Measurements from ENCODE around the gene TPP2. TPM values are rescaled to one million over a fixed set of nuclear protein-coding genes. Genes with fewer than 3 reads are reported as not detected.

TPP2 gene
- total RNA-seq, 2 donors from 2014 or later, result 60.2 to 99.3 TPM

DNA sequence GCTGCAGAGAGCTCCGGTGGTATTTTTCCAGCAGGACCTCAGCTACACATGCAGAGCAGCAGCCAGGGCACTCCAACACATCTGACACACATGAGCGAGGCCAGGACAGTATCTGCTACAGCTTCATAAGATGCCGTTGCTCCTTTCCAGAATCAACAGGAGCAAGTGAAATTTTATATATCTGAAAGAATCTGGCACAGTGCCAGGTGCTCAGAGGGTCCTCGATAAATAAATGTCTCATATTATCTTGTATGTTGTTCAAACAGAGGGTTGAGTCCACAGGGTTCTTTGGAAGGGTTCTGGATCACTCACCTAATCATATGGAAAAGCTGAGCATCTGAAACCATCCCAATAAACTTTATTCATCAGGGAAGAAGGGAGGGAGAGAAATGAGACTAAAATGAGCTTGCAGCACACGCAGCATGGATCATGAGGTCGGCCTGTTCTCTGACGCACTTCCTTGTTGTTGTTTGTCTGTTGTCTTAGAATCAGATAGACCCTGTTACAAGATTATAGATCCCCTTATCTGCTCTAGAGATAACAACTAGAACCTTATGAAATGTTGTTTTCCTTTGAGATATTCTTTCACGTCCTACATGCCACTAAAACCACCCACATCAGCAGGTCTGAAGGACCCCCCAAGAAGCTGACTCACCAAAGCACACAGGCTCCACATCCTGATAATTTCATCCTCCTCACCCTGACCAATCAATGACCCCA, 101.3 kb downstream of the TPP2 start:
- H3K9me3 Mint-ChIP-seq, result peaks cover 4% of the 10 kb centered on the region
- peak overlapping the region in 1 of 2 donors; percentile 26 for H3K27ac Mint-ChIP-seq
- peaks cover 8% of the 10 kb centered on the region for H3K36me3 Mint-ChIP-seq
- H3K27me3 Mint-ChIP-seq, result peaks cover 19 to 22% of the 10 kb centered on the region in 2 donors
- ATAC-seq (peak in 1 of 2 donors; percentile 36), DNase-seq (ENCODE audit: low spot score) (no peak)
- H3K4me3 Mint-ChIP-seq, result no peak overlapping the region
- no peaks in the 10 kb centered on the region for H3K4me1 Mint-ChIP-seq (ENCODE audit: low read depth in 2 of 2)

DNA sequence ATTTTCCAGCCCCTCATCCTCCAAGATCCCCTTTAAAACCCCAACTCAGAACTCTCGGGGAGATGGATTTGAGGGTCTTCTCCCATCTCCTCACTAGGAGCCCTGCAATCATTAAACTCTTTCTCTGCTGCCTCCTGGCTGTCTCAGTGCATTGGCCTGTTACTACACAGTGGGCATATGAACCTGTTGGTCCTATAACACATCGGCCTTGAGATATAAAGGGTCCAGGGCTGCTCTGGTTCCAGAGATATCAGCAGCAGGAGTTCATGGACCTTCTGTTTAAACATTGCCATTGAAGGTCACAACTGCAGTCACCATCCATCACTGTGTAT, 101.8 kb downstream of the TPP2 start:
- H3K36me3 Mint-ChIP-seq, result peaks cover 8% of the 10 kb centered on the region
- H3K27me3 Mint-ChIP-seq, result peaks cover 19 to 21% of the 10 kb centered on the region in 2 donors
- no peak overlapping the region for H3K4me3 Mint-ChIP-seq
- DNase-seq (ENCODE audit: low spot score), result no peak
- no peaks in the 10 kb centered on the region for H3K4me1 Mint-ChIP-seq (ENCODE audit: low read depth in 2 of 2)
- peaks cover 4% of the 10 kb centered on the region for H3K9me3 Mint-ChIP-seq
- H3K27ac Mint-ChIP-seq, result peak overlapping the region in 1 of 2 donors; percentile 26
- ATAC-seq, result no peak

DNA sequence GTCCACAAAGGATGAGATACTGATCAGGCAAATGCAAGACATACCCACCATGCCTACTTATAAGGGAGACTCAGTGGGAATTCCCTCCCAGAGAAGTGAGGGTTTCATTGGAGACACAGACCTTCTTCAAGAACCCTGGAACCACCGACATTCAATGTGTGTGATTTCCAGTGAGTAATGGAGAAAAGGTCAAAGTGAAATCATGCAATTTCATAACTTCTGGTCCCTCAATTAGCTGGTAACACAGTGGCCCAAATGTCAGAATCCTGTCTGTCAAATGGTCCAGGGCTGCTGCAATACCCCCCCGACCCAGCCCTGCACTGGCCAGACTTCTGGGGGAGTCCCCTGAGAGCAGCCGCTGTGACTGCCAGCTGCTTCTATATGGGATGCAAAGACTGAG, 102.7 kb downstream of the TPP2 start:
- H3K4me3 Mint-ChIP-seq, result no peak overlapping the region
- H3K4me1 Mint-ChIP-seq (ENCODE audit: low read depth in 2 of 2), result no peaks in the 10 kb centered on the region
- peaks cover 8% of the 10 kb centered on the region for H3K36me3 Mint-ChIP-seq
- peaks cover 4% of the 10 kb centered on the region for H3K9me3 Mint-ChIP-seq
- no peak for DNase-seq (ENCODE audit: low spot score)
- H3K27ac Mint-ChIP-seq, result no peak overlapping the region
- peaks cover 17 to 21% of the 10 kb centered on the region in 2 donors for H3K27me3 Mint-ChIP-seq
- ATAC-seq, result no peak

DNA sequence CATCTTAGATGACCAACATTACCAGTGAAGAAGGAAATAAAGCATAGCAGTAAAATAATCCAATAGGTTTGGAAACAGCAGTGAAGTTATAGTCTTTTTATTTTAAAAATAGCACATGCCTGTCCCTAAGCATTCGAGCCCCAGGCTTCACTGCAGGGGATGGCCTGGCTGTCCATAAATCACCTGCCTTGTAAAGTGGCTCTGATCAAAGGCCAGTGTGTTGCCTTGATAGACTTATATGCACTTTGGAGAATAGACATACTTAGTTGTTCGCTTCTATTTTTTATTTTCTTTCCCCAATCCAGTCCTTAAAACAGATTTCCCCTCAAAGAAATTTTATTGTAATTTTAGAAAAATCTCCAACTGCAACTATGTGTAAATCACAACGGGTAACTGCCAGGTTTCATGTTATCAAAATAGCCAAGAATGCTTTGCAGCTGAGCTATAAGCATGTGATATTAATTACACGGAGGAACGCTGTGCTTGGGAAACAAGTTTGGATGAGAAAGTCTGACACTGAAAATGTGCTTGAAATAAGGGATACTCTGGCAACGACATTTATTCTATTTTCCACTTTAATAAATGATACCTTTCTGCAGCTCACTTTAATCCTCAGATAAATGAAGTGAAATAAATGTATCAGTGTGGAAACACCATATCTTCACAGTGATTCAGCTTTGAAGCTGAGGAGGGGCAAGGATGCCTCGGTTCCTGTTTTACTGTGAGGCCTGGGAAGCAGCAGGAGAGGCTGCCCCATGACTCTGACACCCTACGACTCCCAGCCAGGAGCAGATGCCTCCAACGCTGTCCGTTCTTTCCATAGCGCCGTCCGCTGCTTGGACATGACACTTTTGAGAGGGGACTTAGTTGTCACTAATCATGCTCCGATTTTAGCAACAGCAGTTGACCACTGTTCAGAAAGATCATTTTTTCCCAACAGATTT, 103.6 kb downstream of the TPP2 start:
- H3K4me3 Mint-ChIP-seq, result no peak overlapping the region
- peaks cover 16 to 19% of the 10 kb centered on the region in 2 donors for H3K27me3 Mint-ChIP-seq
- H3K36me3 Mint-ChIP-seq, result peaks cover 8% of the 10 kb centered on the region
- ATAC-seq, result no peak
- peaks cover 4% of the 10 kb centered on the region for H3K9me3 Mint-ChIP-seq
- no peak overlapping the region for H3K27ac Mint-ChIP-seq
- DNase-seq (ENCODE audit: low spot score), result no peak
- H3K4me1 Mint-ChIP-seq (ENCODE audit: low read depth in 2 of 2), result no peaks in the 10 kb centered on the region

DNA sequence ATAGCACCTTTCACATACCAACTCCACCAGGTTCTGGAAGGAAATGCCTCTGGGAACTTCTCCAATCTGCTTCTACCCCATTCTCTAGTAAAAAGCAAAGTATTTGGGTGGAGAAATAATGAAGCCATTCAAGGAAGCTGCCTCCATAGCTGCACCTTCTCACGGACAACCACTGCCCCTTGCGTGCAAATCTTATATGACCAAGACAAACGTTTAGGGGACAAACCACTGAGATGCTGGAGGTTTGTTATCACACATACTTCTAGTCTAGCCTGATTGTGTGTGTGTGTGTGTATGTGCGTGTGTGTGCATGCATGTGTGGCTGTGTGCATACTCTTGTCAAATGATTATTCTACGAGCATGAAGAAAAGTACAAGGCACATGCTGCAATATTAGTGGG, 104.5 kb downstream of the TPP2 start:
- no peak overlapping the region for H3K4me3 Mint-ChIP-seq
- peaks cover 18 to 20% of the 10 kb centered on the region in 2 donors for H3K27me3 Mint-ChIP-seq
- no peak for ATAC-seq
- no peak overlapping the region for H3K27ac Mint-ChIP-seq
- no peaks in the 10 kb centered on the region for H3K4me1 Mint-ChIP-seq (ENCODE audit: low read depth in 2 of 2)
- no peak for DNase-seq (ENCODE audit: low spot score)
- peaks cover 4% of the 10 kb centered on the region for H3K9me3 Mint-ChIP-seq
- peaks cover 8% of the 10 kb centered on the region for H3K36me3 Mint-ChIP-seq

DNA sequence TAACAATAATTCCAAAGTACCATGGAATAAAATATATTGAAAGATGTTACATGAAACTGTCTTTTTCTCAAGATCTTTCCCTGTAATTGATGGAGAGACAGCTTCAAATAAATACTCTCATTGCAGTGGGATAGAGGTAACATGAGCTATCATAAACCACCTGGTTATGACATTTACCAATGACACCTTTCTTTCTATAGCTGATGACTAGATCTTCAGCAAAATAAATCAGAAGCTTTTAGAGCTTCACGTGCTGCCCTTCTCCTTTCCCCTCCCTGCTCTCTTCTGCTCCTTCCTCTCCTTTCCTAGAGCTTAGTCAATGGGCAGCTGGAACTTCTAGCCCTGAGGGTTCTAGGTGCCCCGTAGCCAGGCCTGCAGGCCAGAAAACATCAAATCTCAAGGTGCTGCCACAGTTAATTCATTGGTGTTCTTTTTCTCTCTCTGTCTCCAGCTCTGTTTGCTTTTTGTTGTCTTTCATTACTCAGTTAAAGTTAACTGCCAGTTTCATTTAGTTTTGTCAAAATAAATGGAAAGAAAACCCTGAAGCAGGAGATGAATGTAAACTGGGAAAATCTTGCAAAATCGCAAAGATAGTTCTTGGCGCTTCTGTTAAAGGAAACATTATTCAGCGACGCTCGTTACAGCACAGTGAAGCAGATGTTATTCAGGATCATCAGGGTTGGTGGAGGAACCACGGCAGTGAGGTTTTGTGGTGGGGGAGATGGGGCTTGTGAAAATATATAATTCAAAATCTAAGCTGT, 106.4 kb downstream of the TPP2 start:
- Mint-ChIP-seq H3K27me3 (peaks cover 25 to 29% of the 10 kb centered on the region in 2 donors), H3K36me3 (peaks cover 7% of the 10 kb centered on the region), H3K4me1 (ENCODE audit: low read depth in 2 of 2) (no peaks in the 10 kb centered on the region), H3K9me3 (peaks cover 4% of the 10 kb centered on the region), H3K4me3 (no peak overlapping the region), H3K27ac (no peak overlapping the region)
- ATAC-seq, result no peak
- no peak for DNase-seq (ENCODE audit: low spot score)

DNA sequence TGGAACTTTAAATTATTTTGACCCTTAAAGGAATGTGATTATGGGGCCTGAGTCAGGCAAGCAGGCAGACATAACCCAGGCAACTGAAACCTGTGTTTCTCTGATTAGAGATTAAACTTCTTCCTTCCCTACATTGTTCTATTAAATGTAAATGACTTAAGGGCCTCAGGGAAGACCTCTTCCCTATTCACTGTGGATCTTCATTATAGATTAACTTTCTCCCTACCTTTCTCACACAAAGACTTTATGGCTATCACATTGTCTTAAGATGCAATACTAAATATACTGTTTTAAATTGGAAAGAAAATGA, 106.9 kb downstream of the TPP2 start:
- no peak for ATAC-seq
- Mint-ChIP-seq H3K4me3 (no peak overlapping the region), H3K27me3 (peaks cover 20 to 23% of the 10 kb centered on the region in 2 donors), H3K36me3 (peaks cover 2% of the 10 kb centered on the region), H3K9me3 (no peaks in the 10 kb centered on the region), H3K27ac (no peak overlapping the region), H3K4me1 (ENCODE audit: low read depth in 2 of 2) (no peaks in the 10 kb centered on the region)
- no peak for DNase-seq (ENCODE audit: low spot score)

DNA sequence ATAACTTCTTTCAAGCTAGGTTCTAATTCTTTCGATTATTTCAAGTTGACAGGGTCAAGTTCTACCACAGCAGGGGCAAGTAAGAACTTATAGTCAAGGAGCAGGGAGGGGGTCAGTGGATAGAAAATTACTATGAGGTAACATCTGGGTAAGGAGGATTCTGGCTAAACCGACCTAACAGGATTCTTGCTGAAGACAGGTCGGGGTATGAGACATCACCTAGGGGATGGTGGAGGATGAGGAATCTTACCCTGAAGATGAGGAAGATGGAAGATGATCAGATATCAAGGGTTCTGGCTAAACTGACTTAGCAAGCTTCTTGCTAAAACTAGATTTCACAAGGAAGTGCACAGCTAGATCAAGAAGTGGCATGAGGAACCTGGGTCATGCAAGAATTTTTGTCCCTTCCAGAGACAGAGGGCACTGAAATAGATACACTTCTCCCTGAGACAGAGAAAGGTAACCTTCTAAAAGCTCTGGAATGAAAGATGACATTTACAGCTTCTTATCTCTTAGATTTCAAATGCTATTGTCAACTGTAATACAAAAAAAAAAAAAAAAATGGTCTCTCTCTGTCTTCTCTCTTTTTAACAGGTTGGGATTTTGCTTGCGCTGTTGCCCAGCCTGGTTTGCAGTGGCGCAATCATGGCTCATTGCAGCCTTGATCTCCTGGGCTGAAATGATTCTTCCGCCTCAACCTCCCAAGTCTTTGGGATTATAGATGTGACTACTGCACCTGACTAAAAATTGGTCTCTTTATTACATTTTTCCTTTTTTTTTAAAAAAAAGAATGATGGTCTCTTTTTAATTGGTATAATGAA, 107.7 kb downstream of the TPP2 start:
- DNase-seq (ENCODE audit: low spot score) (no peak), ATAC-seq (no peak)
- H3K27me3 Mint-ChIP-seq, result peaks cover 17 to 20% of the 10 kb centered on the region in 2 donors
- H3K4me1 Mint-ChIP-seq (ENCODE audit: low read depth in 2 of 2), result no peaks in the 10 kb centered on the region
- H3K9me3 Mint-ChIP-seq, result no peaks in the 10 kb centered on the region
- H3K36me3 Mint-ChIP-seq, result no peaks in the 10 kb centered on the region
- H3K4me3 Mint-ChIP-seq, result no peak overlapping the region
- no peak overlapping the region for H3K27ac Mint-ChIP-seq

DNA sequence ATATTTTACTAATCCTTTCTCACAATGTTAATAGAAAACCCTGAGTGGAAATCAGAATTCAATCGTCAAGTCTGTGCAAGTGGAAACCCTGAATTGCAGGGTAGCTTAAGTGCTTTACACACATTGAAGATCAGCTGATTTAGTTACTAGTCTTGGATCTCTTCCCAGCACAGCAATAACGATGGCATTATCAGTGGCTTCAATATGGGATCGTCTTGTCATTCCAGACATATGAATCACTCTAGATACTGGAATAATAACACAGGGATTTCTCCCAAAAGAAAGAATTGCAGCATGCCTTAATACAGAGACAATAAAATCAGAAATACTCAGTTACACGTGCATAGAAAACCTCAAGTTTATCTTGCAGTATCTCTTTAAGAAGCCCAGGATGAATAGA, 110.7 kb downstream of the TPP2 start:
- Mint-ChIP-seq H3K27me3 (peaks cover 17 to 20% of the 10 kb centered on the region in 2 donors), H3K36me3 (no peaks in the 10 kb centered on the region)

DNA sequence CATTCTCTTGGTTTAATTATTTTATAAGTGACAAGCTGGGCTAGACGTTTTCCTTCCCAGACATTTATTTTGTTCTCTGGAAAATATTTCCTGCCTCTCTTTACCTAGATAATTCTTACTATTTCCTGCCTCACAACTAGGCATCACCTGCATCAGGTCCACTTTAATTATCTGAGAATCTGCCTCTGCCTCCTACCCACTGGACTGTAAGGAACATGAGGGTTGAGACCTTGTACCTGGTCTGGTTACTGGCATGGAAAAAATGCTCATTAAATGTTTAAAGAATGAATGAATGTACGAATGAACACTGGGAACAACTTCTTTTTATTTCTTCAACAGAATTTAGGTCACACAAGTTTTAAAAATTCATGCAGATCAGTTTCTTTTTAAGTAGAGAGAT, 111.4 kb downstream of the TPP2 start:
- Mint-ChIP-seq H3K4me1 (ENCODE audit: low read depth in 2 of 2) (no peaks in the 10 kb centered on the region), H3K27me3 (peaks cover 17 to 20% of the 10 kb centered on the region in 2 donors), H3K36me3 (no peaks in the 10 kb centered on the region), H3K9me3 (no peaks in the 10 kb centered on the region), H3K27ac (no peak overlapping the region), H3K4me3 (no peak overlapping the region)
- DNase-seq (ENCODE audit: low spot score) (no peak), ATAC-seq (no peak)

More for the DNA sequence above, 110.7 kb downstream of the TPP2 start:
- ATAC-seq, result no peak
- no peak for DNase-seq (ENCODE audit: low spot score)
- Mint-ChIP-seq H3K4me3 (no peak overlapping the region), H3K9me3 (no peaks in the 10 kb centered on the region), H3K4me1 (ENCODE audit: low read depth in 2 of 2) (no peaks in the 10 kb centered on the region), H3K27ac (no peak overlapping the region)

DNA sequence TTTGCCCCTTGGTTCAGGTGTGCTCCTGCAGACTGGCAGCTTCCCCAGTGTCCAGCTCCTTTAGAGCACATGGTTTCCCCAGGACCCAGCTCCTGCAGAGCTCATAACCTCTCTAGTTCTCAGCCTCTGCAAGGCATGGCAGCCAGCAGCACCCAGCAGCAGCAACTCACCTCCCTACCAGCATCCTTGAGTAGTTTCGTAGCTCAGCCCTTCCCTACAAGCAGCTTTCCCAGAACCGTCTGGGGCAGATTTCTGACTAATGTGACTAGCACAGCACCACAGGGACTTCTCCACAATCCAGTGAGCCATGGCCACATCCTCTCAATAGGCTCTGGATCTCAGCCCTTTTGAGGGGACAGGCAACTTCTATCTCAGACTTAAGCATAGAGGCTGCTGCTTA, 112.2 kb downstream of the TPP2 start:
- H3K27me3 Mint-ChIP-seq, result peaks cover 20% of the 10 kb centered on the region in 2 donors
- ATAC-seq, result no peak
- H3K9me3 Mint-ChIP-seq, result no peaks in the 10 kb centered on the region
- no peaks in the 10 kb centered on the region for H3K36me3 Mint-ChIP-seq
- no peak overlapping the region for H3K27ac Mint-ChIP-seq
- H3K4me1 Mint-ChIP-seq (ENCODE audit: low read depth in 2 of 2), result no peaks in the 10 kb centered on the region
- DNase-seq (ENCODE audit: low spot score), result no peak
- no peak overlapping the region for H3K4me3 Mint-ChIP-seq

DNA sequence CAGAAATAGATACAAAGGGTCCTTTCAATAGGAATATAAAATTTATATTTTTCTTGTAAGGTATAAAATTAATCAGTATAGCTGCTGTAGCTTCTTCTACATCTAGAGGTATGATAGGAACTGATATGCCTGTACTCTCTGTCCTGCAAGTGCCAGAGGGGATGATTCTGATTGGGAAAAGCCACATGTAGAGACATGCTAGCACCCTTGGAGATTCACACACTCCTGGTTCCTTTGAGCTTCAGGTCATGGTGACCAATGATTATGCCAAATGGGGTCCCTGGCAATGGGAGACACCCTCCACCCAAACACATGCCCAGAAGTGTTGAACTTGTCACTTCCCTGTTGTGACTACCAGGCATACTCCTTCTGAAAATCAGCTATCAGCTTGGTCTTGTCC, 112.8 kb downstream of the TPP2 start:
- no peak overlapping the region for H3K4me3 Mint-ChIP-seq

DNA sequence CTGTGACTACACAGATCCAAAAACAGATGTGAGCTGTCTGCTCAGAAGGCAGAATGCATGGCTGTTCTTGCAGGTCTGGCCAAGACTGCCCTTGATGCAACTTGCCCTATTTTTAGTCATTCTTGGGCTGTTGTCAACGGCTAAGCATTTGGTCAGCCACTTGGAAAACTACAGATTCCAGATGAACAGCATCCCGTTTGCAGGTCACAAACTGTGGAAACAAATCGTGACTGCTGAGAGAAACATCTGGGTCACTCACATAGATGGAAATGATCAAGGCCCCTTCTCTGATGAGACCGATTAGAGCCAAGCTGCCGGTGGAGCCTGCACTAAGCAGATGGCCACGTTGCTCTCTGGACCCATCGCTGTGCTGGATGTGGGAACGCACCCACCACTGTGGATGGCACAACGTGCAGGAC, 113.5 kb downstream of the TPP2 start:
- DNase-seq (ENCODE audit: low spot score) (no peak), ATAC-seq (no peak)
- Mint-ChIP-seq H3K27ac (no peak overlapping the region), H3K4me1 (ENCODE audit: low read depth in 2 of 2) (no peaks in the 10 kb centered on the region), H3K27me3 (peaks cover 15 to 17% of the 10 kb centered on the region in 2 donors), H3K9me3 (no peaks in the 10 kb centered on the region), H3K4me3 (no peak overlapping the region), H3K36me3 (no peaks in the 10 kb centered on the region)

More for the DNA sequence above, 112.8 kb downstream of the TPP2 start:
- H3K9me3 Mint-ChIP-seq, result no peaks in the 10 kb centered on the region
- H3K4me1 Mint-ChIP-seq (ENCODE audit: low read depth in 2 of 2), result no peaks in the 10 kb centered on the region
- no peak overlapping the region for H3K27ac Mint-ChIP-seq
- DNase-seq (ENCODE audit: low spot score), result no peak
- H3K27me3 Mint-ChIP-seq, result peaks cover 16 to 20% of the 10 kb centered on the region in 2 donors
- H3K36me3 Mint-ChIP-seq, result no peaks in the 10 kb centered on the region
- no peak for ATAC-seq

Measured in natural killer cell treated with Interleukin-12 subunit alpha and Interleukin-12 subunit beta and Interleukin-15 and Interleukin-18, amount 100 ng/mL, for 72 hours (primary cell).